HEK293 (cell line): ENCODE results near the gene PHC3.

Source experiments
- ZNF274 ChIP-seq, 2 experiments: fragments of 200-500 bp in 1 of 2; fragments of 450-650 bp in 1 of 2; sonication (Bioruptor generic) in 1 of 2; formaldehyde crosslinking in 1 of 2; IDR thresholded peaks; 2 replicates each; pipeline versions ENCODE4 v1.5.1 to v1.6.1; 2014 to 2016; ENCODE audit warnings: borderline replicate concordance in 1 of 2, inconsistent platforms in 1 of 2, low read length in 1 of 2, missing biosample characterization in 1 of 2, missing genetic modification characterization in 1 of 2
- TF ChIP-seq, protein P1 (sequence below): fragments of 450-650 bp; formaldehyde crosslinking; IDR thresholded peaks from 2 replicates; pipeline ENCODE4 v1.5.1; 2016; ENCODE audit warnings: missing biosample characterization, missing genetic modification characterization

DNA sequence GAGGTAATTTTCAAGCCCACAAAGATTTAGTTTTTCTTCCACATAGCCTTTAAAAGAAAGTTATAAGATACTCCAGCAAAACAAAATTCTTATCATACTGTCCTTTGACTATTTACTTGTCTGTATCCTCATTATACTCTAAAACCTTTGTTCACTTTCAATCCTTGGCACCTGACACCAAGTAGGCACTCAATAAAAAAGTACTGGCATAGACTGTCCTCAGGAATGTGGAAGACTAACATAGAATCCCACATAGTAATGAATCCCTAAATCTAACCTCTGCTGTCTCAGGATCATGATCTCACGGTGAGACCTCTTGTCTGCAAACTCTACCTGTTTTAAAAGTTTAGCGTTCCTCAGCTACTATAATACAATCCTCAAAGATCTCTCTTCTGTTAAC lies 21.6 kb downstream of the PHC3 start:
- TF ChIP-seq, protein P1, sequence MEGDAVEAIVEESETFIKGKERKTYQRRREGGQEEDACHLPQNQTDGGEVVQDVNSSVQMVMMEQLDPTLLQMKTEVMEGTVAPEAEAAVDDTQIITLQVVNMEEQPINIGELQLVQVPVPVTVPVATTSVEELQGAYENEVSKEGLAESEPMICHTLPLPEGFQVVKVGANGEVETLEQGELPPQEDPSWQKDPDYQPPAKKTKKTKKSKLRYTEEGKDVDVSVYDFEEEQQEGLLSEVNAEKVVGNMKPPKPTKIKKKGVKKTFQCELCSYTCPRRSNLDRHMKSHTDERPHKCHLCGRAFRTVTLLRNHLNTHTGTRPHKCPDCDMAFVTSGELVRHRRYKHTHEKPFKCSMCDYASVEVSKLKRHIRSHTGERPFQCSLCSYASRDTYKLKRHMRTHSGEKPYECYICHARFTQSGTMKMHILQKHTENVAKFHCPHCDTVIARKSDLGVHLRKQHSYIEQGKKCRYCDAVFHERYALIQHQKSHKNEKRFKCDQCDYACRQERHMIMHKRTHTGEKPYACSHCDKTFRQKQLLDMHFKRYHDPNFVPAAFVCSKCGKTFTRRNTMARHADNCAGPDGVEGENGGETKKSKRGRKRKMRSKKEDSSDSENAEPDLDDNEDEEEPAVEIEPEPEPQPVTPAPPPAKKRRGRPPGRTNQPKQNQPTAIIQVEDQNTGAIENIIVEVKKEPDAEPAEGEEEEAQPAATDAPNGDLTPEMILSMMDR (tag by site-specific recombination) = no peak
- TF ChIP-seq ZNF274 (IDR thresholded peaks at IDR 0.05; ENCODE audit: low read length) (no peak), ZNF274 (tag by site-specific recombination; IDR thresholded peaks at IDR 0.05; ENCODE audit: borderline replicate concordance) (no peak)
